Measurements from ENCODE around the gene RBM20.

- TF ChIP-seq POLR2AphosphoS5 (IDR thresholded peaks at IDR 0.05) (no peak), POLR2A (IDR thresholded peaks at IDR 0.05) (no peak), CTCF (IDR thresholded peaks at IDR 0.05) (no peak), EP300 (IDR thresholded peaks at IDR 0.05) (no peak)
Measured at GRCh38 chr10:110656612-110657011, 12.5 kb downstream of the RBM20 start.

All from sigmoid colon (tissue), 4 donors.